Mesothelial cell of epicardium (in vitro differentiated cells): Measurements from ENCODE around the gene CHPF2. TPM values are rescaled to one million over a fixed set of nuclear protein-coding genes. Genes with fewer than 3 reads are reported as not detected.

Experiments used
- DNase-seq, 2 experiments: peaks; one replicate each; pipeline ENCODE4 v3.0.0; 2021; ENCODE audit warnings: low spot score in 2 of 2; ENCODE audit not compliant: unreplicated experiment in 2 of 2
- H3K27ac Mint-ChIP-seq: 2 replicates; pipeline ENCODE4 v1.8.0; 2021; ENCODE audit warnings: mixed read lengths
- H3K27me3 Mint-ChIP-seq: 2 replicates; pipeline ENCODE4 v1.8.0; 2021; ENCODE audit warnings: low read depth, mixed read lengths
- H3K36me3 Mint-ChIP-seq: 2 replicates; pipeline ENCODE4 v1.8.0; 2021; ENCODE audit warnings: mixed read lengths
- H3K4me1 Mint-ChIP-seq: 2 replicates; pipeline ENCODE4 v1.8.0; 2021; ENCODE audit warnings: mixed read lengths
- H3K4me3 Mint-ChIP-seq: 2 replicates; pipeline ENCODE4 v1.8.0; 2021; ENCODE audit warnings: mild to moderate bottlenecking, moderate library complexity, mixed read lengths
- H3K9me3 Mint-ChIP-seq: 2 replicates; pipeline ENCODE4 v1.8.0; 2021; ENCODE audit warnings: mixed read lengths
- CTCF ChIP-seq: fragments of 200-600 bp; sonication (generic); IDR thresholded peaks from one replicate; pipeline ENCODE4 v1.5.0; 2021; ENCODE audit warnings: antibody characterized with exemption; ENCODE audit not compliant: unreplicated experiment
- total RNA-seq: library from RNA; stranded (reverse); gene quantifications from 3 replicates; pipeline ENCODE4 v1.2.1, GENCODE V29; 2021

CHPF2 gene
- total RNA-seq, 1 donor from 2014 or later = 56.2 TPM

GRCh38 chr7:151188252-151188542 lies 44.1 kb upstream of the CHPF2 start:
- H3K27me3 Mint-ChIP-seq = peaks cover 29% of the 10 kb centered on the region
- no peak overlapping the region for H3K27ac Mint-ChIP-seq
- TF ChIP-seq CTCF = no peak
- H3K4me1 Mint-ChIP-seq = no peaks in the 10 kb centered on the region
- no peak overlapping the region for H3K4me3 Mint-ChIP-seq
- no peaks in the 10 kb centered on the region for H3K9me3 Mint-ChIP-seq
- DNase-seq = no peak
- H3K36me3 Mint-ChIP-seq = no peaks in the 10 kb centered on the region

- no peak overlapping the region for H3K4me3 Mint-ChIP-seq
- H3K4me1 Mint-ChIP-seq = no peaks in the 10 kb centered on the region
- DNase-seq = no peak
- no peak for TF ChIP-seq CTCF
- no peaks in the 10 kb centered on the region for H3K36me3 Mint-ChIP-seq
- no peak overlapping the region for H3K27ac Mint-ChIP-seq
- no peaks in the 10 kb centered on the region for H3K9me3 Mint-ChIP-seq
- peaks cover 34% of the 10 kb centered on the region for H3K27me3 Mint-ChIP-seq
These were observed 43.2 kb upstream of the CHPF2 start for GRCh38 chr7:151189038-151189437.

- Mint-ChIP-seq H3K9me3 (no peaks in the 10 kb centered on the region), H3K27me3 (peaks cover 34% of the 10 kb centered on the region), H3K36me3 (no peaks in the 10 kb centered on the region), H3K27ac (no peak overlapping the region), H3K4me1 (no peaks in the 10 kb centered on the region), H3K4me3 (no peak overlapping the region)
- DNase-seq = no peak
- TF ChIP-seq CTCF = no peak
These were observed 40.7 kb upstream of the CHPF2 start for GRCh38 chr7:151191544-151191943.

GRCh38 chr7:151192002-151192539 lies 40.2 kb upstream of the CHPF2 start:
- no peaks in the 10 kb centered on the region for H3K36me3 Mint-ChIP-seq
- no peak for DNase-seq
- H3K4me1 Mint-ChIP-seq = no peaks in the 10 kb centered on the region
- H3K27ac Mint-ChIP-seq = no peak overlapping the region
- peaks cover 34% of the 10 kb centered on the region for H3K27me3 Mint-ChIP-seq
- no peak overlapping the region for H3K4me3 Mint-ChIP-seq
- TF ChIP-seq CTCF = no peak
- H3K9me3 Mint-ChIP-seq = no peaks in the 10 kb centered on the region

- H3K9me3 Mint-ChIP-seq = no peaks in the 10 kb centered on the region
- no peaks in the 10 kb centered on the region for H3K4me1 Mint-ChIP-seq
- H3K4me3 Mint-ChIP-seq = no peak overlapping the region
- H3K27ac Mint-ChIP-seq = no peak overlapping the region
- H3K36me3 Mint-ChIP-seq = no peaks in the 10 kb centered on the region
- H3K27me3 Mint-ChIP-seq = peaks cover 30% of the 10 kb centered on the region
- no peak for TF ChIP-seq CTCF
- no peak for DNase-seq
These were observed 38.9 kb upstream of the CHPF2 start for GRCh38 chr7:151193203-151193978.
